Aorta (tissue), 5 donors: ENCODE measurements around the gene PARD3. TPM values are rescaled to one million over a fixed set of nuclear protein-coding genes. Genes with fewer than 3 reads are reported as not detected.
A peak's percentile ranks its signal among the peaks of the same experiment; 100 is the strongest.

ENCODE experiments used
- ATAC-seq: fragments of 200-7000 bp; cut with Tn5 transposase; one replicate; pipeline ENCODE4 v1.9.1; 2022; ENCODE audit warnings: moderate library complexity; ENCODE audit not compliant: low FRiP score
- DNase-seq, 2 donors: peaks; one replicate each; pipeline ENCODE4 v3.0.0-alpha.2; 2020
- H3K27ac ChIP-seq, 2 donors: one replicate each; pipeline ENCODE4 v1.5.1; 2013; ENCODE audit warnings: low read length in 2 of 2, mild to moderate bottlenecking in 2 of 2, moderate library complexity in 2 of 2, control low read depth in 1 of 2, inconsistent platforms in 1 of 2, low read depth in 1 of 2
- H3K27me3 ChIP-seq, 2 donors: one replicate each; pipeline ENCODE4 v1.6.1; 2013; ENCODE audit warnings: control low read depth in 1 of 2, low read length in 1 of 2, mild to moderate bottlenecking in 1 of 2, moderate library complexity in 1 of 2; ENCODE audit not compliant: insufficient read depth in 2 of 2, control insufficient read depth in 1 of 2
- H3K36me3 ChIP-seq, 2 donors: one replicate each; pipeline ENCODE4 v1.6.1; 2013; ENCODE audit warnings: control low read depth in 1 of 2, low read length in 1 of 2, mild to moderate bottlenecking in 1 of 2; ENCODE audit not compliant: insufficient read depth in 2 of 2, control insufficient read depth in 1 of 2
- H3K4me1 ChIP-seq, 2 donors: one replicate each; pipeline ENCODE4 v1.6.1; 2013; ENCODE audit warnings: low read length in 2 of 2, control low read depth in 1 of 2, mild to moderate bottlenecking in 1 of 2, moderate library complexity in 1 of 2; ENCODE audit not compliant: insufficient read depth in 2 of 2, control insufficient read depth in 1 of 2
- H3K4me3 ChIP-seq, 2 donors: one replicate each; pipeline ENCODE4 v1.5.1; 2013; ENCODE audit warnings: low read length in 2 of 2, control low read depth in 1 of 2, mild to moderate bottlenecking in 1 of 2
- H3K9me3 ChIP-seq: one replicate; pipeline ENCODE4 v1.6.1; 2013; ENCODE audit warnings: mild to moderate bottlenecking, low read length; ENCODE audit not compliant: control insufficient read depth
- WGBS, 2 donors: extraction: QIAGEN DNeasy Blood & Tissue Kit; methylation state at CpG; one replicate each; pipeline ENCODE4 v1.1.7; 2013; 5-methylcytosine and 5-hydroxymethylcytosine counted together
- intact Hi-C, 2 donors: fragments of 100-400 bp; cut with DNase I; formaldehyde crosslinking; loops; one replicate each; pipeline versions ENCODE4 v1.14.2 to v1.15.0; 2022
- polyA plus RNA-seq, 2 donors: library from polyadenylated mRNA; stranded (reverse); fragments of 200-250 nt; gene quantifications; one replicate each; pipeline ENCODE4 v1.2.3, GENCODE V29; 2013
- total RNA-seq, 2 donors: library from RNA; stranded (reverse); fragmentation: NEBNext Ultra II Directional; extraction: Animal tissue kit (Norgen Biotek cat#: 25700); gene quantifications; one replicate each; pipeline ENCODE4 v1.2.1, GENCODE V29; 2021
- donor health status: healthy with polysubstance abuse.
- donor health status: Bipolar disorder and iron deficiency.
- donor health status: DM: no; HTN: no; CAD: no.
- donor health status: DM: no; HTN: no; CAD: no.
- donor health status: DM: yes; HTN: yes; CAD: no.

Gene PARD3
- total and polyA plus RNA-seq, 4 donors: 6.4 to 33.0 (median 28.7) TPM

GRCh38 chr10:34081948-34082347 lies 733.1 kb downstream of the PARD3 start:
- intact Hi-C loops: no loop called here
- ATAC-seq: no peak

GRCh38 chr10:34081347-34081743 lies 733.8 kb downstream of the PARD3 start:
- intact Hi-C loops: no loop called here
- Histone ChIP-seq H3K4me1 (peaks cover 0 to 2% of the 10 kb centered on the region in 2 donors), H3K27me3 (no peaks in the 10 kb centered on the region), H3K9me3 (no peaks in the 10 kb centered on the region), H3K36me3 (no peaks in the 10 kb centered on the region), H3K4me3 (no peak overlapping the region), H3K27ac (no peak overlapping the region)
- ATAC-seq (no peak), DNase-seq (peak in 1 of 2 donors; percentile 61)
- 92 to 96% methylated on average over 6 of the region's 6 CpGs for WGBS, 2 donors

More at GRCh38 chr10:34081948-34082347, 733.1 kb downstream of the PARD3 start:
- Histone ChIP-seq H3K4me1 (peaks cover 0 to 2% of the 10 kb centered on the region in 2 donors), H3K36me3 (no peaks in the 10 kb centered on the region), H3K4me3 (no peak overlapping the region), H3K27me3 (no peaks in the 10 kb centered on the region), H3K27ac (no peak overlapping the region), H3K9me3 (no peaks in the 10 kb centered on the region)
- no peak for DNase-seq
- WGBS, 2 donors: 97 to 98% methylated on average over 11 of the region's 11 CpGs

GRCh38 chr10:34080485-34081346 lies 734.4 kb downstream of the PARD3 start:
- intact Hi-C loops: no loop called here
- Histone ChIP-seq H3K27me3 (no peaks in the 10 kb centered on the region), H3K4me1 (peaks cover 0 to 2% of the 10 kb centered on the region in 2 donors), H3K27ac (no peak overlapping the region), H3K36me3 (no peaks in the 10 kb centered on the region), H3K9me3 (no peaks in the 10 kb centered on the region), H3K4me3 (no peak overlapping the region)
- no peak for DNase-seq
- WGBS, 2 donors: 91 to 92% methylated on average over 16 of the region's 16 CpGs
- no peak for ATAC-seq

GRCh38 chr10:34079702-34080484 lies 735.2 kb downstream of the PARD3 start:
- Histone ChIP-seq H3K27me3 (no peaks in the 10 kb centered on the region), H3K4me3 (no peak overlapping the region), H3K9me3 (no peaks in the 10 kb centered on the region), H3K4me1 (peaks cover 0 to 2% of the 10 kb centered on the region in 2 donors), H3K36me3 (no peaks in the 10 kb centered on the region), H3K27ac (no peak overlapping the region)
- DNase-seq (no peak), ATAC-seq (no peak)
- intact Hi-C loops: loop anchor here in 1 of 2 donors (5.0 to 10.0 kb wide), 2 partner anchors 202 to 745 kb away; partner anchors contain the start of gene NRP1
- WGBS, 2 donors: 96 to 97% methylated on average over 17 of the region's 17 CpGs

- peak; percentile 87 for ATAC-seq
- Histone ChIP-seq H3K36me3 (no peaks in the 10 kb centered on the region), H3K27ac (peak overlapping the region in 1 of 2 donors; percentile 73), H3K4me1 (peaks cover 0 to 2% of the 10 kb centered on the region in 2 donors), H3K4me3 (no peak overlapping the region), H3K9me3 (no peaks in the 10 kb centered on the region), H3K27me3 (no peaks in the 10 kb centered on the region)
- 13 to 14% methylated on average over 22 of the region's 22 CpGs for WGBS, 2 donors
- intact Hi-C loops: loop anchor here in 1 of 2 donors (5.0 to 10.0 kb wide), 2 partner anchors 203 to 744 kb away; partner anchors contain the start of gene NRP1
- peak; percentile 92 to 96 for DNase-seq
Observed at GRCh38 chr10:34078745-34079470, 736.2 kb downstream of the PARD3 start.

GRCh38 chr10:34078017-34078744 lies 736.9 kb downstream of the PARD3 start:
- WGBS, 2 donors: 58 to 59% methylated on average over 4 of the region's 4 CpGs
- Histone ChIP-seq H3K4me1 (peaks cover 0 to 2% of the 10 kb centered on the region in 2 donors), H3K4me3 (no peak overlapping the region), H3K36me3 (no peaks in the 10 kb centered on the region), H3K27ac (peak overlapping the region; percentile 63 to 73), H3K27me3 (no peaks in the 10 kb centered on the region), H3K9me3 (no peaks in the 10 kb centered on the region)
- ATAC-seq: no peak
- intact Hi-C loops: loop anchor here in 1 of 2 donors (5.0 to 10.0 kb wide), 2 partner anchors 204 to 743 kb away; partner anchors contain the start of gene NRP1
- no peak for DNase-seq

- H3K9me3 ChIP-seq: no peaks in the 10 kb centered on the region
- no peak for ATAC-seq
- H3K36me3 ChIP-seq: no peaks in the 10 kb centered on the region
- intact Hi-C loops: loop anchor here in 1 of 2 donors (5.0 to 10.0 kb wide), 2 partner anchors 206 to 742 kb away; partner anchors contain the start of gene NRP1
- H3K27me3 ChIP-seq: no peaks in the 10 kb centered on the region
- peaks cover 0 to 2% of the 10 kb centered on the region in 2 donors for H3K4me1 ChIP-seq
- no peak overlapping the region for H3K4me3 ChIP-seq
- H3K27ac ChIP-seq: no peak overlapping the region
- DNase-seq: no peak
Observed at GRCh38 chr10:34076443-34076842, 738.7 kb downstream of the PARD3 start.
